Loucy (cell line): ENCODE data around the gene DOCK9.

Source experiments
- H2AFZ ChIP-seq: fragments of 200-600 bp; sonication (generic); 2 replicates; pipeline ENCODE4 v1.6.0; 2016; ENCODE audit warnings: antibody characterized with exemption, mild to moderate bottlenecking, low read length, moderate library complexity
- H3F3A ChIP-seq: fragments of 200-600 bp; 2 replicates; pipeline ENCODE4 v1.6.0; 2016; ENCODE audit warnings: antibody characterized with exemption, low read depth, mild to moderate bottlenecking
- H3K27me3 ChIP-seq: fragments of 200-600 bp; sonication (generic); 2 replicates; pipeline ENCODE4 v1.6.1; 2014; ENCODE audit warnings: low read length, mild to moderate bottlenecking; ENCODE audit not compliant: insufficient read depth, poor library complexity, severe bottlenecking
- H3K36me3 ChIP-seq: fragments of 200-600 bp; sonication (generic); 2 replicates; pipeline ENCODE4 v1.6.1; 2016; ENCODE audit warnings: low read length; ENCODE audit not compliant: insufficient read depth
- H3K4me1 ChIP-seq: fragments of 200-600 bp; sonication (generic); 2 replicates; pipeline ENCODE4 v1.5.1; 2014; ENCODE audit warnings: low read length, mild to moderate bottlenecking; ENCODE audit not compliant: insufficient read depth, poor library complexity, severe bottlenecking
- H3K4me2 ChIP-seq: fragments of 200-600 bp; sonication (generic); 2 replicates; pipeline ENCODE4 v1.6.0; 2014; ENCODE audit warnings: antibody characterized with exemption, low read length, low read depth, mild to moderate bottlenecking; ENCODE audit not compliant: poor library complexity, severe bottlenecking
- H3K4me3 ChIP-seq: fragments of 200-600 bp; sonication (generic); 2 replicates; pipeline ENCODE4 v1.5.1; 2014; ENCODE audit warnings: low read length, mild to moderate bottlenecking, mixed read lengths; ENCODE audit not compliant: poor library complexity, severe bottlenecking
- H3K79me2 ChIP-seq: fragments of 200-600 bp; sonication (generic); 2 replicates; pipeline ENCODE4 v1.6.1; 2014; ENCODE audit warnings: low read length; ENCODE audit not compliant: insufficient read depth
- H3K9ac ChIP-seq: fragments of 200-600 bp; sonication (generic); 2 replicates; pipeline ENCODE4 v1.6.0; 2014; ENCODE audit warnings: mild to moderate bottlenecking, low read depth, low read length, moderate library complexity; ENCODE audit not compliant: poor library complexity, severe bottlenecking
- H3K9me2 ChIP-seq: fragments of 200-600 bp; sonication (generic); replicated peaks from 2 replicates; pipeline ENCODE4 v1.6.1; 2016; ENCODE audit warnings: low read depth, low read length, mixed read lengths
- H3K9me3 ChIP-seq: fragments of 200-600 bp; sonication (generic); 2 replicates; pipeline ENCODE4 v1.6.1; 2014; ENCODE audit warnings: mild to moderate bottlenecking, antibody characterized with exemption, low read length, low read depth; ENCODE audit not compliant: insufficient read depth
- H4K20me1 ChIP-seq: fragments of 200-600 bp; sonication (generic); 2 replicates; pipeline ENCODE4 v1.6.0; 2014; ENCODE audit warnings: antibody characterized with exemption, low read length, mild to moderate bottlenecking; ENCODE audit not compliant: insufficient read depth, poor library complexity, severe bottlenecking
- EZH2phosphoT487 ChIP-seq: fragments of 200-600 bp; IDR thresholded peaks from 2 replicates; pipeline ENCODE4 v1.6.1; 2018; ENCODE audit warnings: antibody characterized with exemption, mild to moderate bottlenecking, moderate library complexity, borderline replicate concordance
- TF ChIP-seq, protein P1 (sequence below): fragments of 200-600 bp; sonication (generic); conservative IDR thresholded peaks from 2 replicates; pipeline ENCODE4 v1.5.1; 2014; ENCODE audit warnings: mild to moderate bottlenecking, antibody characterized with exemption, low read length

The DOCK9 gene

DNA sequence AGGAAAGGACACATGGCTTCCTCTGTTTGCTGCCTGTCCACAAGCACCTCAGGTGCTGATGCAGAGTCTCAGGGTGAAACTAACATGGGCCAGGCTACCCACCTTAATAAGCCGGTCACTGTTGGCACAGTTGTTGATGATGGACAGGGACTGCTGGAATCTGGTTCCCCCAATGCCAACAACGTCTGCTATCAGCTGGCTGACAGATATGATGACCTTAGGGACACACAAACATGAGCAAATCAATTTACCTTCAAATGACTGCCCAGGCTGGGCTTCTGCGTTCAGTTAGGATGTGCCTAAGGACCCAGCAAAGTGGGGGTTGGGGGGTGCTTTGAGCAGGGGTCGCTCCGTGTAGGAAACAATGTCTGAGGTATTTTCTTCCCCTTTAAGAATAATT, 148.3 kb downstream of the DOCK9 start:
- no peaks in the 10 kb centered on the region for H4K20me1 ChIP-seq
- H3K27me3 ChIP-seq = no peaks in the 10 kb centered on the region
- H3K79me2 ChIP-seq = no peaks in the 10 kb centered on the region
- no peak overlapping the region for H3K9ac ChIP-seq
- no peak overlapping the region for H2AFZ ChIP-seq
- H3K9me2 ChIP-seq = no peaks in the 10 kb centered on the region
- no peaks in the 10 kb centered on the region for H3K36me3 ChIP-seq
- no peak overlapping the region for H3K4me3 ChIP-seq
- H3K9me3 ChIP-seq = no peaks in the 10 kb centered on the region
- no peaks in the 10 kb centered on the region for H3F3A ChIP-seq
- peaks cover 8% of the 10 kb centered on the region for H3K4me1 ChIP-seq
- no peak for TF ChIP-seq EZH2phosphoT487
- TF ChIP-seq, protein P1, sequence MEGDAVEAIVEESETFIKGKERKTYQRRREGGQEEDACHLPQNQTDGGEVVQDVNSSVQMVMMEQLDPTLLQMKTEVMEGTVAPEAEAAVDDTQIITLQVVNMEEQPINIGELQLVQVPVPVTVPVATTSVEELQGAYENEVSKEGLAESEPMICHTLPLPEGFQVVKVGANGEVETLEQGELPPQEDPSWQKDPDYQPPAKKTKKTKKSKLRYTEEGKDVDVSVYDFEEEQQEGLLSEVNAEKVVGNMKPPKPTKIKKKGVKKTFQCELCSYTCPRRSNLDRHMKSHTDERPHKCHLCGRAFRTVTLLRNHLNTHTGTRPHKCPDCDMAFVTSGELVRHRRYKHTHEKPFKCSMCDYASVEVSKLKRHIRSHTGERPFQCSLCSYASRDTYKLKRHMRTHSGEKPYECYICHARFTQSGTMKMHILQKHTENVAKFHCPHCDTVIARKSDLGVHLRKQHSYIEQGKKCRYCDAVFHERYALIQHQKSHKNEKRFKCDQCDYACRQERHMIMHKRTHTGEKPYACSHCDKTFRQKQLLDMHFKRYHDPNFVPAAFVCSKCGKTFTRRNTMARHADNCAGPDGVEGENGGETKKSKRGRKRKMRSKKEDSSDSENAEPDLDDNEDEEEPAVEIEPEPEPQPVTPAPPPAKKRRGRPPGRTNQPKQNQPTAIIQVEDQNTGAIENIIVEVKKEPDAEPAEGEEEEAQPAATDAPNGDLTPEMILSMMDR = no peak
- H3K4me2 ChIP-seq = no peak overlapping the region

DNA sequence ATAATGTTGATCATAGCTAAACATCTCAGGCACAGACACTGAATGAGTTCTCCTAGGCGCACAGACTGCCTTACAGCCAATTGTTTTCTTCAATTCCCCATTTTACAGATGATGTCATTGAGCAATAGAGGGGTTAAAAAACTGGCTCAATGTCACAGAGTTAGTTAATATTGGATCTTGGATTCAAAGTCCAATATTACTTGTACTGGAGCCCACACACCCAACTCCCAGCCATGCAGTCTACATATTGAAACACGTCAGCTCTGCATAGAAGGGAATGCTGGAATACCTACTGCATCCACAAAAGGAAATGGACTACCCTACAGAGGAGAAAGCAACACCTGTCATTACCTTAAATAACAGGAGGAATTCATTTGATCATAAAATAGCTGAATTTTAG, 149.2 kb downstream of the DOCK9 start:
- H3F3A ChIP-seq = no peaks in the 10 kb centered on the region
- no peak for TF ChIP-seq EZH2phosphoT487
- TF ChIP-seq, protein P1 = no peak
- H3K4me3 ChIP-seq = no peak overlapping the region
- peaks cover 3% of the 10 kb centered on the region; the same call in 1 of the 2 replicates for H3K36me3 ChIP-seq
- H3K9me3 ChIP-seq = no peaks in the 10 kb centered on the region
- H3K9me2 ChIP-seq = no peaks in the 10 kb centered on the region
- H3K27me3 ChIP-seq = no peaks in the 10 kb centered on the region
- no peaks in the 10 kb centered on the region for H4K20me1 ChIP-seq
- H3K4me1 ChIP-seq = peaks cover 8% of the 10 kb centered on the region
- no peak overlapping the region for H3K9ac ChIP-seq
- H3K79me2 ChIP-seq = no peaks in the 10 kb centered on the region
- H3K4me2 ChIP-seq = no peak overlapping the region
- no peak overlapping the region for H2AFZ ChIP-seq

DNA sequence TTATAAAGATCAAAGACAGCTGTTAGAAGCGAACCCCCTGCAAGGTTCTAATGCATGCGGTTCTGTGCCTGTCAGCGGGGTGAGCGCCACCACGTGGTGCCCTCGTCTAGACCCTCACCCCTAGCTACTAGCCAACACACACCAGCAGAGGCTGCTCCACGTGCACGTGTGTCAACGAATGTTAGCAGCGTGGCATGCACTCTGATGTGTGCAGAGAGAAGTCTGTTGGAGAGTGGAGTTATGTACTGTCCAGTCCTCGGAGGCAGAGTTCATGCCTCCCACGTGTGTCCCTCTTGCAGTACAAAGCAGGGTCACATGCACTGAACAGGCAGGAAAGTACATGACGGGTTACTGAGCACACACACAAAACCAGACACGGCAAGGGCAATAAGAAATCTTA, 150.4 kb downstream of the DOCK9 start:
- H3K4me1 ChIP-seq = peaks cover 8% of the 10 kb centered on the region
- no peaks in the 10 kb centered on the region for H4K20me1 ChIP-seq
- no peaks in the 10 kb centered on the region for H3K79me2 ChIP-seq
- H2AFZ ChIP-seq = no peak overlapping the region
- peaks cover 3% of the 10 kb centered on the region; the same call in 1 of the 2 replicates for H3K36me3 ChIP-seq
- H3F3A ChIP-seq = no peaks in the 10 kb centered on the region
- H3K9ac ChIP-seq = no peak overlapping the region
- no peak overlapping the region for H3K4me2 ChIP-seq
- H3K9me3 ChIP-seq = no peaks in the 10 kb centered on the region
- no peak overlapping the region for H3K4me3 ChIP-seq
- H3K27me3 ChIP-seq = no peaks in the 10 kb centered on the region
- TF ChIP-seq, protein P1 = no peak
- TF ChIP-seq EZH2phosphoT487 = no peak
- H3K9me2 ChIP-seq = no peaks in the 10 kb centered on the region
